Kidney (tissue), 14 donors: ENCODE measurements around the gene DDX41. TPM values are rescaled to one million over a fixed set of nuclear protein-coding genes. Genes with fewer than 3 reads are reported as not detected.

Source experiments
- DNase-seq, 5 donors: peaks; one replicate each; pipeline ENCODE4 v3.0.0-alpha.2; 2013 to 2020
- FAIRE-seq: peaks from 2 replicates; lab custom pipeline; 2012; peaks lifted over from hg19 to GRCh38; lab: Jason Lieb, UNC
- H3K27ac ChIP-seq, 2 donors: one replicate each; pipeline ENCODE4 v1.7.0; 2013; ENCODE audit warnings: low read depth in 2 of 2, low read length in 2 of 2, inconsistent platforms in 1 of 2
- H3K27me3 ChIP-seq: one replicate; pipeline ENCODE4 v1.7.1; 2013; ENCODE audit warnings: low read length, inconsistent platforms; ENCODE audit not compliant: control insufficient read depth, insufficient read depth
- H3K36me3 ChIP-seq, 3 donors: one replicate each; pipeline versions ENCODE4 v1.7.0 to v1.7.1; 2013; ENCODE audit warnings: low read length in 3 of 3, control low read depth in 1 of 3, inconsistent platforms in 1 of 3; ENCODE audit not compliant: insufficient read depth in 3 of 3, control insufficient read depth in 2 of 3
- H3K4me1 ChIP-seq, 3 donors: one replicate each; pipeline versions ENCODE4 v1.7.0 to v1.7.1; 2013; ENCODE audit warnings: low read length in 3 of 3, inconsistent platforms in 1 of 3, low read depth in 1 of 3; ENCODE audit not compliant: control insufficient read depth in 2 of 3, insufficient read depth in 2 of 3
- H3K4me3 ChIP-seq, 3 donors: one replicate each; pipeline versions ENCODE4 v1.7.0 to v1.8.1; 2013; ENCODE audit warnings: low read length in 3 of 3, control low read depth in 1 of 3, inconsistent platforms in 1 of 3
- H3K9ac ChIP-seq, 3 donors: one replicate each; pipeline versions ENCODE4 v1.7.0 to v1.7.1; 2013; ENCODE audit warnings: low read length in 3 of 3, control low read depth in 1 of 3, inconsistent platforms in 1 of 3
- H3K9me3 ChIP-seq, 3 donors: one replicate each; pipeline versions ENCODE4 v1.7.0 to v1.7.1; 2013; ENCODE audit warnings: low read length in 3 of 3, control low read depth in 1 of 3, inconsistent platforms in 1 of 3; ENCODE audit not compliant: control insufficient read depth in 2 of 3, insufficient read depth in 1 of 3
- intact Hi-C: fragments of 100-400 bp; cut with DNase I; formaldehyde crosslinking; loops from one replicate; pipeline ENCODE4 v1.11.1; 2022
- polyA plus RNA-seq: library from polyadenylated mRNA; stranded (reverse); fragments of 350-450 nt; fragmentation: Illumina TruSeq; extraction: RNeasy Lipid Tissue Mini Kit (QIAGEN cat#74804); gene quantifications from one replicate; pipeline ENCODE4 v1.2.3, GENCODE V29; 2014; ENCODE audit warnings: low read depth, low replicate concordance; ENCODE audit not compliant: insufficient read depth
- total RNA-seq: library from RNA; stranded (reverse); fragmentation: NEBNext Ultra II Directional; extraction: Animal tissue kit (Norgen Biotek cat#: 25700); gene quantifications from one replicate; pipeline ENCODE4 v1.2.1, GENCODE V29; 2021
- TF ChIP-seq, protein P1 (sequence below): IDR thresholded peaks from 3 replicates; pipeline ENCODE4 v1.5.1; 2012; ENCODE audit warnings: mild to moderate bottlenecking, moderate library complexity, borderline replicate concordance; ENCODE audit not compliant: insufficient read depth; ENCODE audit errors: extremely low read depth
- donor health status: control.
- donor health status: control.
- donor health status: control.
- donor health status: control.
- donor health status: control.
- donor health status: DM: yes; HTN: yes; CAD: no.
- donor health status: Normal renal cell carcinoma (clear cell type).

DDX41 gene
- total and polyA plus RNA-seq, 2 donors from 2014 or later: 86.7 to 97.3 TPM

DNA sequence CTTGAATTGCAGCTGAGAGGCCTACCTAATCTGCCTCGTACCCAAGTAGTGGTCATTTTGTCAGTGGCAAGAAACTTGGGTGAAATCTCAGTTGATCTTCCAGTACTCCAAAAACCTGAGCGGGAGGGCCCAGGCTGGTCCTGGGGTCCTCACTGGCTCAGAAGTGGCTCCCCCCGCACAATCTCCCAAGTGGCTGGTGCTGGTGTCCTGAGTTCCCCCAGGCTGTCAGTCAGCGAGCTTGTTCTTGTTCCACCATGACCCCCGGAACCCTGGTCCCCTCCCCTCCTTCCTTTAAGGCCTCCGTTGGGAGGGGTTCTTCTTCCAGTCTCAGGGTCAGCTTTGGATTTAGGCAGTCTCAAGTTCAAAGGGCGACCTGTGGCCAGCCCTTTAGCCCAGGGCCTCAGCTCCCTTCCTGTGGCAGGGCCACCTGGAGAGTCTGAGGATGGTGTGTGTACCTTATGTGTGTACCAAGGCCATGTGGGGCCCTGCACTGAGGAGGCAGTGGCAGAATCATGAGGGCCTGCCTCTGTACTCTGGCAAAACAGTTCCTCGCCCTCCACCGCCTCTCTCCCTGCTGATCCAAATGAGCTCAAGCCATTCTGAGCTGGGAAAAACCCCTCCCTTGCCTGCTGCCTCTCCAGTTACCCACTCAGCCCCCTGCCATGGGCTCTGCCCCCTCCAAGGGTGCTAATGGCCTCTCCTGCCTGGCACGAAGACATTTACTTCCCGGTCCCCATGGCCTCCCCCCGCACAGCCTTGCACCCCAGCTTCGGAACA lies 38.9 kb downstream of the DDX41 start:
- Histone ChIP-seq H3K36me3 (no peaks in the 10 kb centered on the region), H3K4me3 (no peak overlapping the region), H3K9me3 (no peaks in the 10 kb centered on the region), H3K27me3 (no peaks in the 10 kb centered on the region), H3K9ac (no peak overlapping the region), H3K27ac (no peak overlapping the region), H3K4me1 (no peaks in the 10 kb centered on the region)
- TF ChIP-seq, protein P1, sequence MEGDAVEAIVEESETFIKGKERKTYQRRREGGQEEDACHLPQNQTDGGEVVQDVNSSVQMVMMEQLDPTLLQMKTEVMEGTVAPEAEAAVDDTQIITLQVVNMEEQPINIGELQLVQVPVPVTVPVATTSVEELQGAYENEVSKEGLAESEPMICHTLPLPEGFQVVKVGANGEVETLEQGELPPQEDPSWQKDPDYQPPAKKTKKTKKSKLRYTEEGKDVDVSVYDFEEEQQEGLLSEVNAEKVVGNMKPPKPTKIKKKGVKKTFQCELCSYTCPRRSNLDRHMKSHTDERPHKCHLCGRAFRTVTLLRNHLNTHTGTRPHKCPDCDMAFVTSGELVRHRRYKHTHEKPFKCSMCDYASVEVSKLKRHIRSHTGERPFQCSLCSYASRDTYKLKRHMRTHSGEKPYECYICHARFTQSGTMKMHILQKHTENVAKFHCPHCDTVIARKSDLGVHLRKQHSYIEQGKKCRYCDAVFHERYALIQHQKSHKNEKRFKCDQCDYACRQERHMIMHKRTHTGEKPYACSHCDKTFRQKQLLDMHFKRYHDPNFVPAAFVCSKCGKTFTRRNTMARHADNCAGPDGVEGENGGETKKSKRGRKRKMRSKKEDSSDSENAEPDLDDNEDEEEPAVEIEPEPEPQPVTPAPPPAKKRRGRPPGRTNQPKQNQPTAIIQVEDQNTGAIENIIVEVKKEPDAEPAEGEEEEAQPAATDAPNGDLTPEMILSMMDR: no peak
- FAIRE-seq: no peak
- intact Hi-C loops: no loop called here
- no peak for DNase-seq

DNA sequence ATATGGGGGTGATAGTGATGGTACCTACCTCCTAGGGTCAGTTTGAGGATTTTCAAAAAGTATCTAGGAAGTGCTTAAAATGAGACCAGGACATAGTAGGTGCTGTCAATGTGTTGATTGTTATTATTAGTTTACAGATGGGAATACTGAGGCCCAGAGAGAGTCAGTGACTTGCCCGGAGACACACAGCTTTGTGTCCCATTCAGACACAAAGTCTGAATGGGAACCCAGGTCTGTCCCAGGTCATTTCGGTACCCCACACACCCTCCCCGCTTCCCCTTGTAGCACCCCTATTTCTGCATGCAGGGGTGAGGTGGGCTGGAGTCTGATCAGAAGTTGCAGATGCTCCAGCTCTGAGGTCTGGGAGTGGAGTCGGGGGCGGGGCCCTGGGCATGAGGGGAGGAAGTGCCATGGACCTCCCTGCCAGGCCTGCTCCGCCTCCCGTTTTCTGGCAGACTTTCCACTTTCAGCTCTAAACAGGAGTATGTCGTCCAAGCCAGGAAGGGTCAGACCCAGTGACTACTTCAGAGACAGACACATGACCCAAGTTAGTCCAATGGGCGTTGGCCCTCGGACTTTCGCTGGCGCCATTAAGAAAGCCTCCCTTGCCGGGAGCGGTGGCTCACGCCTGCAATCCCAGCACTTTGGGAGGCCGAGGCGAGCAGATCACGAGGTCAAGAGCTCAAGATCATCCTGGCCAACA lies 40.1 kb downstream of the DDX41 start:
- no peak overlapping the region for H3K27ac ChIP-seq
- H3K9me3 ChIP-seq: no peaks in the 10 kb centered on the region
- DNase-seq: peak in 1 of 5 donors; percentile 78

DNA sequence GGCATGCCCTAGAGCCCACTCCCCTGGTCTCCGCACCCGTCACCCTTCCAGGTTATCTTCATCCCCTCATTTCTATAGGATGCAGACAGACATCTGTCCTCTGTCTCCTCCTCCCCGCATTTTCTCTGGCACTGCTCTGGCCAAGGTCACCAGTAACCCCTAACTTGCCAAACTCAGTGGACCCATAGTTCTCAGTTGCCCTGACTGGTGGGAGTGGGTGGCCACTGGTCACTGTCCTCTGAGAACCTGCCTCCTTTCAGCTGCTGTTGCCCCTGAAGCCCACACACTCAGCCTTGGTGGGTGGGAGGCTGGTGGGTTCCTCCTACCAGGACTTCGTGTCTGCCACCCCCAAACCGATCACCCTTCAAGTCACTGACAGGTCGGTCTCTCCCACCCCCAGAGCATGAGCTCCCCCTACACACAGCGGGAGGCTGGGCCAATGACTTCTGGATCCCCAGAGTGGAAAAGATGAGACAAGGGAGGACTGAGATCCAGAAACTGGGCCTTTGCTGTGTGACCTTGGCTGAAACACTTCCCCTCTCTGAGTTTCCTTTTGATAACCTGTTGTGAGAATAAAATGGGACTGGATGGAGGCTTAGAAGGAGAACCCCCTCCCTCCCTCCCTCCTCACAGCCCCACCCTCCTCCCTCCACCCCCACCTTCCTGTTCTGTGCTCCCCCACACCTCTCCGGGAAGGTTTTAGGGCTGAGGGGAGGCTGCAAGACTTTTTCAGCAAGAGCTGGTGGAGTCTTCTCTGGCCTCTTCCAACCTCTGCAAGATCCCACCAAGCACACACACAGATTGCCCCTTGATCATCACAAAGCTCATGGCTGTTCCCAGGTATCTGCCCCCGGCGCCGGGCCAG lies 41.0 kb downstream of the DDX41 start:
- Histone ChIP-seq H3K4me3 (no peak overlapping the region), H3K4me1 (peaks cover 0 to 9% (median 0%) of the 10 kb centered on the region in 3 donors), H3K36me3 (no peaks in the 10 kb centered on the region), H3K9ac (no peak overlapping the region), H3K27me3 (no peaks in the 10 kb centered on the region), H3K9me3 (no peaks in the 10 kb centered on the region), H3K27ac (no peak overlapping the region)
- intact Hi-C loops: no loop called here
- TF ChIP-seq, protein P1: no peak
- no peak for FAIRE-seq
- no peak for DNase-seq

More for the DNA sequence above, 40.1 kb downstream of the DDX41 start:
- intact Hi-C loops: no loop called here
- no peak overlapping the region for H3K4me3 ChIP-seq
- TF ChIP-seq, protein P1: no peak
- H3K36me3 ChIP-seq: no peaks in the 10 kb centered on the region
- H3K27me3 ChIP-seq: no peaks in the 10 kb centered on the region
- peaks cover 0 to 9% (median 0%) of the 10 kb centered on the region in 3 donors for H3K4me1 ChIP-seq
- no peak overlapping the region for H3K9ac ChIP-seq
- no peak for FAIRE-seq
